Stimulated activated CD8-positive, alpha-beta memory T cell treated with anti-CD3 and anti-CD28 coated beads, Interleukin-7, amount 100 ng/mL, for 48 hours (primary cell): ENCODE data around the gene MXRA8.
"Not testable (repeated sequence)": the region's sequence is repeated elsewhere in the genome, so short reads cannot be mapped to it uniquely, and the experiment has no call there.

Source experiments
- DNase-seq, 2 donors: peaks; one replicate each; pipeline ENCODE4 v3.0.0-alpha.2; 2020; ENCODE audit warnings: low read depth in 1 of 2; ENCODE audit errors: extremely low read depth in 1 of 2

The MXRA8 gene

GRCh38 chr1:1393428-1393827 is 35.1 kb upstream of the MXRA8 start:
- no peak for DNase-seq

GRCh38 chr1:1393014-1393413 is 34.7 kb upstream of the MXRA8 start:
- DNase-seq: no peak

- DNase-seq: no peak
Measured at GRCh38 chr1:1391225-1391624, 32.9 kb upstream of the MXRA8 start.

- no peak for DNase-seq
Measured at GRCh38 chr1:1390675-1391074, 32.3 kb upstream of the MXRA8 start.

GRCh38 chr1:1388078-1388472 is 29.7 kb upstream of the MXRA8 start:
- DNase-seq: no peak

- DNase-seq: no peak
Measured at GRCh38 chr1:1387098-1388077, 29.0 kb upstream of the MXRA8 start.

- no peak for DNase-seq
Measured at GRCh38 chr1:1385931-1386330, 27.6 kb upstream of the MXRA8 start.

- not testable (repeated sequence) for DNase-seq
Measured at GRCh38 chr1:1385339-1385738, 27.0 kb upstream of the MXRA8 start.

- DNase-seq: no peak
Measured at GRCh38 chr1:1381294-1381693, 22.9 kb upstream of the MXRA8 start.

- no peak for DNase-seq
Measured at GRCh38 chr1:1380860-1381259, 22.5 kb upstream of the MXRA8 start.

GRCh38 chr1:1377540-1378205 is 19.3 kb upstream of the MXRA8 start:
- no peak for DNase-seq

- no peak for DNase-seq
Measured at GRCh38 chr1:1376551-1377226, 18.3 kb upstream of the MXRA8 start.

GRCh38 chr1:1374929-1375662 is 16.7 kb upstream of the MXRA8 start, which contains the start of gene AURKAIP1:
Gene AURKAIP1, minus strand, starts transcription at chr1:1375207. Its CDS starts 451 bp downstream, at chr1:1374756.
- DNase-seq: peak; percentile 92 to 95

GRCh38 chr1:1374589-1374928 is 16.2 kb upstream of the MXRA8 start:
- no peak for DNase-seq

- DNase-seq: no peak
Measured at GRCh38 chr1:1373815-1374588, 15.6 kb upstream of the MXRA8 start.

- no peak for DNase-seq
Measured at GRCh38 chr1:1373051-1373814, 14.9 kb upstream of the MXRA8 start.

- peak; percentile 53 to 60 for DNase-seq
Measured at GRCh38 chr1:1371746-1372711, 13.7 kb upstream of the MXRA8 start.

- peak in 1 of 2 donors; percentile 38 for DNase-seq
Measured at GRCh38 chr1:1371364-1371745, 13.0 kb upstream of the MXRA8 start.
